ENCODE results near the gene RASSF1. TPM values are rescaled to one million over a fixed set of nuclear protein-coding genes. Genes with fewer than 3 reads are reported as not detected.

Gene RASSF1
- total RNA-seq, 1 donor from 2014 or later: 26.5 TPM

GRCh38 chr3:50345008-50345407, 4.4 kb upstream of the RASSF1 start:
- Histone ChIP-seq H3K4me1 (ENCODE audit: insufficient read depth, low read length) (peaks cover 23% of the 10 kb centered on the region), H3K4me3 (ENCODE audit: insufficient read depth, low read depth, low read length) (peak overlapping the region; percentile 64), H3K36me3 (ENCODE audit: insufficient read depth, low read length) (peaks cover 3% of the 10 kb centered on the region), H2AFZ (ENCODE audit: low read depth, low read length) (peak overlapping the region; percentile 92), H3K4me2 (ENCODE audit: low read length) (peak overlapping the region; percentile 98), H4K20me1 (ENCODE audit: insufficient read depth, low read length) (peaks cover 4% of the 10 kb centered on the region), H3K27ac (ENCODE audit: low read depth, low read length) (no peak overlapping the region), H3K9me3 (ENCODE audit: insufficient read depth, low read depth, low read length) (no peaks in the 10 kb centered on the region), H3K9ac (ENCODE audit: low read length) (no peak overlapping the region), H3K79me2 (ENCODE audit: insufficient read depth, low read length) (peaks cover 17% of the 10 kb centered on the region), H3K27me3 (ENCODE audit: insufficient read depth, low read length) (no peaks in the 10 kb centered on the region)
- DNase-seq (ENCODE audit: low read depth): no peak
- TF ChIP-seq CTCF (IDR thresholded peaks at IDR 0.05; ENCODE audit: insufficient read depth, low read depth, low read length): no peak
- no peak for TF ChIP-seq EZH2 (IDR thresholded peaks at IDR 0.05; ENCODE audit: insufficient read depth, low read length)
- FAIRE-seq: no peak
- Mint-ChIP-seq H3K4me1 (ENCODE audit: low read depth, unreplicated experiment) (peaks cover 4% of the 10 kb centered on the region), H3K36me3 (ENCODE audit: low read depth, unreplicated experiment) (peaks cover 4% of the 10 kb centered on the region), H3K27ac (ENCODE audit: unreplicated experiment) (no peak overlapping the region), H3K9me3 (ENCODE audit: unreplicated experiment) (peaks cover 4% of the 10 kb centered on the region), H3K27me3 (ENCODE audit: low read depth, unreplicated experiment) (peaks cover 30% of the 10 kb centered on the region), H3K4me3 (ENCODE audit: unreplicated experiment) (no peak overlapping the region)

GRCh38 chr3:50342813-50343633, 2.4 kb upstream of the RASSF1 start:
- H3K79me2 ChIP-seq (ENCODE audit: insufficient read depth, low read length): no peaks in the 10 kb centered on the region
- H3K4me1 Mint-ChIP-seq (ENCODE audit: low read depth, unreplicated experiment): peaks cover 9% of the 10 kb centered on the region
- no peaks in the 10 kb centered on the region for H3K27me3 ChIP-seq (ENCODE audit: insufficient read depth, low read length)
- H2AFZ ChIP-seq (ENCODE audit: low read depth, low read length): no peak overlapping the region
- DNase-seq (ENCODE audit: low read depth): no peak
- no peak overlapping the region for H3K27ac ChIP-seq (ENCODE audit: low read depth, low read length)
- H3K27me3 Mint-ChIP-seq (ENCODE audit: low read depth, unreplicated experiment): peaks cover 36% of the 10 kb centered on the region
- H3K27ac Mint-ChIP-seq (ENCODE audit: unreplicated experiment): no peak overlapping the region
- H3K4me3 ChIP-seq (ENCODE audit: insufficient read depth, low read depth, low read length): no peak overlapping the region
- H3K9ac ChIP-seq (ENCODE audit: low read length): no peak overlapping the region
- H4K20me1 ChIP-seq (ENCODE audit: insufficient read depth, low read length): peaks cover 4% of the 10 kb centered on the region
- TF ChIP-seq CTCF (IDR thresholded peaks at IDR 0.05; ENCODE audit: insufficient read depth, low read depth, low read length) (no peak), EZH2 (IDR thresholded peaks at IDR 0.05; ENCODE audit: insufficient read depth, low read length) (no peak)
- no peaks in the 10 kb centered on the region for H3K9me3 ChIP-seq (ENCODE audit: insufficient read depth, low read depth, low read length)
- H3K4me3 Mint-ChIP-seq (ENCODE audit: unreplicated experiment): no peak overlapping the region
- no peaks in the 10 kb centered on the region for H3K36me3 ChIP-seq (ENCODE audit: insufficient read depth, low read length)
- no peaks in the 10 kb centered on the region for H3K36me3 Mint-ChIP-seq (ENCODE audit: low read depth, unreplicated experiment)
- H3K4me2 ChIP-seq (ENCODE audit: low read length): no peak overlapping the region
- no peak for FAIRE-seq
- peaks cover 18% of the 10 kb centered on the region for H3K4me1 ChIP-seq (ENCODE audit: insufficient read depth, low read length)
- peaks cover 6% of the 10 kb centered on the region for H3K9me3 Mint-ChIP-seq (ENCODE audit: unreplicated experiment)

Measured in astrocyte (in vitro differentiated cells and primary cell).